Large intestine (tissue), 3 donors: Measurements from ENCODE around the gene ARTN. TPM values are rescaled to one million over a fixed set of nuclear protein-coding genes. Genes with fewer than 3 reads are reported as not detected.

ENCODE experiments used
- DNase-seq, 2 donors: peaks; one replicate each; pipeline versions ENCODE4 v3.0.0 to v3.0.0-alpha.2; 2013
- H3K27ac ChIP-seq: one replicate; pipeline ENCODE4 v1.5.1; 2013; ENCODE audit warnings: low read length
- H3K27me3 ChIP-seq: 2 replicates; pipeline ENCODE4 v1.6.1; 2013; ENCODE audit warnings: low read length; ENCODE audit not compliant: control insufficient read depth, insufficient read depth
- H3K36me3 ChIP-seq: 2 replicates; pipeline ENCODE4 v1.6.1; 2013; ENCODE audit warnings: low read length; ENCODE audit not compliant: control insufficient read depth, insufficient read depth
- H3K4me1 ChIP-seq: one replicate; pipeline ENCODE4 v1.6.1; 2013; ENCODE audit warnings: low read length; ENCODE audit not compliant: control insufficient read depth, insufficient read depth
- H3K4me3 ChIP-seq: one replicate; pipeline ENCODE4 v1.5.1; 2013; ENCODE audit warnings: low read length
- H3K9me3 ChIP-seq: one replicate; pipeline ENCODE4 v1.6.1; 2013; ENCODE audit warnings: mild to moderate bottlenecking, low read depth, low read length, moderate library complexity; ENCODE audit not compliant: control insufficient read depth
- WGBS: methylation state at CpG from one replicate; pipeline ENCODE4 v1.1.5; 2013; ENCODE audit warnings: low lambda C conversion rate; ENCODE audit not compliant: insufficient coverage; 5-methylcytosine and 5-hydroxymethylcytosine counted together
- polyA plus RNA-seq: library from polyadenylated mRNA; unstranded; fragments of 120-200 nt; gene quantifications from one replicate; pipeline ENCODE4 v1.2.1, GENCODE V29; 2013

The ARTN gene
- polyA plus RNA-seq, 1 donor, result 1.4 TPM

- H3K36me3 ChIP-seq, result peaks cover 3% of the 10 kb centered on the region
- H3K4me1 ChIP-seq, result no peaks in the 10 kb centered on the region
- H3K4me3 ChIP-seq, result no peak overlapping the region
- 64% methylated on average over 5 of the region's 7 CpGs for WGBS
- H3K27ac ChIP-seq, result no peak overlapping the region
- no peaks in the 10 kb centered on the region for H3K9me3 ChIP-seq
- no peak for DNase-seq
- no peaks in the 10 kb centered on the region for H3K27me3 ChIP-seq
Observed at GRCh38 chr1:43904660-43905551, 28.7 kb upstream of the ARTN start.

DNA sequence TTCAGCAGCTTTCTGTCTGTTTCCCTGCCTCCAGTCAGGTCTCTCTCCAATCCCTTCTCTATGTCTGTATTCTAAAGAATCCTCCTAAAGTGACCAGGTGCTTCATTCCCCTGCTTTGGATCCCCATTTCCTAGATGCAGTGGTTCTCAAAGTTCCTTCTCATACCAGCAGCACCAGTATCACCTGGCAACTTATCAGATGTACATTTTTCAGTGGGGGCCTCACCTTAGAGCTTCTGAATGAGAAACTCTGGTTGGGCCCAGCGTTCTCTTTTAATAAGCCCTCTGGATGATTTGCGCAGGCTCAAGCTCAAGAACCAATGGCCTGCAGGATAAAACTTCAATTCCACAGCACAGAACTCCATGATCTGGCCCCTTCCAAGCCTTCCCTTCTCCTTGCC is 25.4 kb upstream of the ARTN start:
- WGBS, result 100% methylated on average over 1 of the region's 2 CpGs
- DNase-seq, result no peak
- Histone ChIP-seq H3K9me3 (no peaks in the 10 kb centered on the region), H3K4me1 (no peaks in the 10 kb centered on the region), H3K27ac (no peak overlapping the region), H3K4me3 (no peak overlapping the region), H3K27me3 (no peaks in the 10 kb centered on the region), H3K36me3 (no peaks in the 10 kb centered on the region)

GRCh38 chr1:43908858-43909257 is 24.7 kb upstream of the ARTN start:
- DNase-seq, result no peak
- Histone ChIP-seq H3K27me3 (no peaks in the 10 kb centered on the region), H3K27ac (no peak overlapping the region), H3K9me3 (no peaks in the 10 kb centered on the region), H3K4me3 (no peak overlapping the region), H3K4me1 (no peaks in the 10 kb centered on the region), H3K36me3 (no peaks in the 10 kb centered on the region)
- WGBS, result no CpG with 5 or more reads among the region's 5 CpGs

DNA sequence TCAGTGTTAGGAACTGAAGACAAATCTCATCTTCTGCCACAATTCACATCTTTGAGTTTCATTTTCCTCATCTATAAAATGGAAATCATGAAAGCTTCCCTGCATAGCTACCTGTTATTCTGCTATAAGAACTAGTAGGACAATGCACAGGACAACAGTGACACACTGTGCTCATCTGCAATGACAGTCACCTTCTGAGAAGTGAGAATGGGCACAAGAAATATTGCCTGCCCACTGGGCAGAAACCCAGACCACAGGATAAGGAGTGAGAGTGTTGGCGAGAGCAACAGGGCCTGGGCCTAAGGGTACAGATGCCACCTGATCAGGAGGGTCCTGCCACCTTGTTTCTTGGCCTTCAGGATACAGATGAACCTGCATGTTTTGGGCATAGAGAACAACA is 23.3 kb upstream of the ARTN start:
- no CpG with 5 or more reads among the region's 1 CpG for WGBS
- Histone ChIP-seq H3K4me1 (no peaks in the 10 kb centered on the region), H3K27me3 (no peaks in the 10 kb centered on the region), H3K4me3 (no peak overlapping the region), H3K27ac (no peak overlapping the region), H3K9me3 (no peaks in the 10 kb centered on the region), H3K36me3 (no peaks in the 10 kb centered on the region)
- no peak for DNase-seq

DNA sequence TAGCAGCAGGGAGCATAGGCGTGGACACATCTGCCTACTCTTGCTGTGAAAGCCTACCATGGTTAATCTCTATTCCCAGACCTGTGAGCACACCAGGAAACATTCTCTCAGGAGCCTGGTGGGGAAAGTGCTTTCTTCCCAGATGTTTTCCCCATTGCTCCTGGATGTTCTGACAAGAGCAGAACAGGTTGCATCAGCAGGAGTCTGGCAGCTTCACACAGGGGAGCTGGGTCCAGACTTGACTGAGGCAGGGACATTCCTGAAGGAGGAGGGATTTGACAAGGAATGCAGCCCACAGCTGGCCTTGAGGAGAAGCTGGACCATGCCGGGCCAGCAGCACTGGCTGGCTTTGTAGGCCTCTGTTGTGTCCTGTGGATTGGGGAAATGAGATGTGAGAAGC is 21.0 kb upstream of the ARTN start:
- H3K9me3 ChIP-seq, result no peaks in the 10 kb centered on the region
- DNase-seq, result no peak
- H3K4me1 ChIP-seq, result no peaks in the 10 kb centered on the region
- no peaks in the 10 kb centered on the region for H3K36me3 ChIP-seq
- WGBS, result no CpG with 5 or more reads among the region's 2 CpGs
- no peak overlapping the region for H3K27ac ChIP-seq
- no peak overlapping the region for H3K4me3 ChIP-seq
- H3K27me3 ChIP-seq, result no peaks in the 10 kb centered on the region

GRCh38 chr1:43913051-43913501 is 20.5 kb upstream of the ARTN start:
- H3K4me3 ChIP-seq, result no peak overlapping the region
- no peaks in the 10 kb centered on the region for H3K9me3 ChIP-seq
- no peaks in the 10 kb centered on the region for H3K4me1 ChIP-seq
- no peak for DNase-seq
- no peaks in the 10 kb centered on the region for H3K27me3 ChIP-seq
- 60% methylated on average over 1 of the region's 7 CpGs for WGBS
- H3K36me3 ChIP-seq, result no peaks in the 10 kb centered on the region
- no peak overlapping the region for H3K27ac ChIP-seq

DNA sequence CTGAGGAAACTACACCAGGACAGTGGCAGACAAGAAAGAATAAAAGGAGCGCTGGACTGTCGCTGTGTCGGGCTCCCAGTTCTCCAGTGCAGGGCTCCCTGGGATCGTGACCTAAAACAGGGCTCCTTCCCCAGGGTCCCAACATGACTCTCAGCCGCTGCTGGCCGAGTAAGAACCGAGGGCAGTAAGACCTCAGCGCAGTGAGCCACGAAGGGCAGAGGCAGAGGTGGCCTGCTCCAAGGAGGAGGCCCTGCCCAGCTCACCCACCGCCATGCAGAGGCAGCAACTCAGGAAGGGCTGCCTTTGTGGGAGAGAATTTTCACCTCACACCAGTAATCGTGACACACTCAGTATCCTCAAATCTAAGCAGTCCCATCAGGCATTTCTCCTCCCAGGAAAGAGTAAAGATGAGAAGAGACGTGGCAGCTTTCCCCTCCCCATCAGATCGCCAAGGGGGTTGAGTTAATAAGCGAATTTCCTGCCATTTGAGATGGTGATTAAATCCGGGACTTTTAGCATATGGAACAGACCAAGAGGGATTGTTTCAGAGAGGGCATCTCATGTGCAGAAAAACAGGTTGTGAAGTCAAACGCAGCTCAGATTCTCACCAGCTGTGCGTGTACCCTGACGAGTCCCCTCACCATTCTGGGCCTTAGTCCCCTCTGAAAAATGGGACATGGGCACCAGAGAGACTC is 19.8 kb upstream of the ARTN start:
- H3K9me3 ChIP-seq, result no peaks in the 10 kb centered on the region
- H3K36me3 ChIP-seq, result no peaks in the 10 kb centered on the region
- no peak overlapping the region for H3K4me3 ChIP-seq
- no peaks in the 10 kb centered on the region for H3K4me1 ChIP-seq
- H3K27me3 ChIP-seq, result no peaks in the 10 kb centered on the region
- no peak for DNase-seq
- H3K27ac ChIP-seq, result no peak overlapping the region
- WGBS, result 60% methylated on average over 1 of the region's 18 CpGs

GRCh38 chr1:43914576-43915525 is 18.8 kb upstream of the ARTN start:
- Histone ChIP-seq H3K4me1 (no peaks in the 10 kb centered on the region), H3K27ac (no peak overlapping the region), H3K4me3 (no peak overlapping the region), H3K36me3 (no peaks in the 10 kb centered on the region), H3K27me3 (no peaks in the 10 kb centered on the region), H3K9me3 (no peaks in the 10 kb centered on the region)
- no peak for DNase-seq
- no CpG with 5 or more reads among the region's 13 CpGs for WGBS

DNA sequence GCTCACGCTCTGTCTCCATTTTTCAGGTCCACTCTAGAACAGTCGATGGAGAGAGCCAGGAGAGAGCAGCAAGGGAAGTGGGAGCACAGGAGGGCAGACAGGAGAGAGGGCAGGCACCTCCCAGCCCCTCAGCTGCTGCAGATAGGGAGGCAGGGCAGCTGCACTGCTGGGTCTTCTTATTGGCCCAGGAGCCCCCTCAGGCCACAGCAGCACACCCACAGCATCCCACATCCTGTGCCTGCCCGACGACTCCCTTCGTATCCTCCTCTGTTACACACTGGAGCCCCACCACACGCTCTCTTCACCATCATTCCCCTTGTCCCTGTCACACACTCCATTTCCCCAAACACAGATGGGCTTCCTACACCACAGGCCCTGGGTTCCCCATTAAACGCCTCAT is 13.7 kb upstream of the ARTN start:
- no peaks in the 10 kb centered on the region for H3K4me1 ChIP-seq
- WGBS, result 100% methylated on average over 4 of the region's 7 CpGs

DNA sequence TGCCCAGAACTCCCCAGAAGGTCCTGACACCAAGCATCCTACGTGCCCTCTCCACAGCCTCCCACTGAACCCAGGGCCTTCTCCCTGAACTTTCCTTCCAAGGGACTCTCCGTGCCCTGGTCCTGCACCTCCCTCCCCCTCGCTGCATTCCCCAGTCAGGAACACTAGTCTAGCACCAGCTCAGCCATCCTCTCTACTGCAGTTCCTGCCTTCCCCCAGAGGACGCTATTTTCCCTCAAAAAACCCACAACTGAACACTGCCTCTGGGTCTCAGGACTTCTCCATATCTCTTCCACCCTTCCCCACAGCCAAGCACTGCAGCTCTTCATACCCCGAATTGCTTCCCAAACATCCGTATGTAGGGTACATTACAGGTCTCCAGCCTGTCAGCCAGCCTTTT is 12.6 kb upstream of the ARTN start:
- Histone ChIP-seq H3K27me3 (no peaks in the 10 kb centered on the region), H3K4me3 (no peak overlapping the region), H3K36me3 (no peaks in the 10 kb centered on the region), H3K4me1 (no peaks in the 10 kb centered on the region), H3K27ac (no peak overlapping the region), H3K9me3 (no peaks in the 10 kb centered on the region)
- no CpG with 5 or more reads among the region's 6 CpGs for WGBS
- DNase-seq, result no peak

More for the DNA sequence above, 13.7 kb upstream of the ARTN start:
- H3K27me3 ChIP-seq, result no peaks in the 10 kb centered on the region
- H3K9me3 ChIP-seq, result no peaks in the 10 kb centered on the region
- no peak overlapping the region for H3K27ac ChIP-seq
- DNase-seq, result no peak
- H3K4me3 ChIP-seq, result no peak overlapping the region
- no peaks in the 10 kb centered on the region for H3K36me3 ChIP-seq
